ENCODE data around the gene CHD1. TPM values are rescaled to one million over a fixed set of nuclear protein-coding genes. Genes with fewer than 3 reads are reported as not detected.

The CHD1 gene
- total RNA-seq, 2 donors from 2014 or later = 29.1 to 47.3 TPM

- H3K27ac ChIP-seq = no peak overlapping the region
- H3K36me3 ChIP-seq = peaks cover 32% of the 10 kb centered on the region
- intact Hi-C loops (cut with DNase I) = no loop called here
- H3K9me3 ChIP-seq = no peaks in the 10 kb centered on the region
- no peak for DNase-seq
- H3K4me1 ChIP-seq = no peaks in the 10 kb centered on the region
- no peak overlapping the region for H3K9ac ChIP-seq (ENCODE audit: low read depth in 2 of 2, low read length in 2 of 2)
- TF ChIP-seq CTCF (IDR thresholded peaks at IDR 0.05) = no peak
- no peak overlapping the region for H3K4me3 ChIP-seq
- no peaks in the 10 kb centered on the region for H3K27me3 ChIP-seq
Observed at GRCh38 chr5:98898743-98899142, 30.1 kb downstream of the CHD1 start.

- intact Hi-C loops (cut with DNase I) = no loop called here
- no peaks in the 10 kb centered on the region for H3K27me3 ChIP-seq
- H3K4me3 ChIP-seq = no peak overlapping the region
- no peak overlapping the region for H3K27ac ChIP-seq
- TF ChIP-seq CTCF (IDR thresholded peaks at IDR 0.05) = no peak
- no peaks in the 10 kb centered on the region for H3K9me3 ChIP-seq
- H3K36me3 ChIP-seq = peaks cover 21% of the 10 kb centered on the region
- H3K4me1 ChIP-seq = no peaks in the 10 kb centered on the region
- H3K9ac ChIP-seq (ENCODE audit: low read depth in 2 of 2, low read length in 2 of 2) = no peak overlapping the region
- no peak for DNase-seq
Observed at GRCh38 chr5:98891591-98891990, 37.2 kb downstream of the CHD1 start.

GRCh38 chr5:98880598-98880997 is 48.2 kb downstream of the CHD1 start:
- Histone ChIP-seq H3K27me3 (no peaks in the 10 kb centered on the region), H3K4me1 (no peaks in the 10 kb centered on the region), H3K36me3 (peaks cover 11% of the 10 kb centered on the region), H3K9ac (ENCODE audit: low read depth in 2 of 2, low read length in 2 of 2) (no peak overlapping the region), H3K27ac (no peak overlapping the region), H3K4me3 (no peak overlapping the region), H3K9me3 (no peaks in the 10 kb centered on the region)
- DNase-seq = no peak
- TF ChIP-seq CTCF (IDR thresholded peaks at IDR 0.05) = no peak
- intact Hi-C loops (cut with DNase I) = no loop called here

GRCh38 chr5:98880151-98880550 is 48.7 kb downstream of the CHD1 start:
- Histone ChIP-seq H3K4me3 (no peak overlapping the region), H3K27ac (no peak overlapping the region), H3K27me3 (no peaks in the 10 kb centered on the region), H3K4me1 (no peaks in the 10 kb centered on the region), H3K36me3 (peaks cover 6% of the 10 kb centered on the region), H3K9ac (ENCODE audit: low read depth in 2 of 2, low read length in 2 of 2) (no peak overlapping the region), H3K9me3 (no peaks in the 10 kb centered on the region)
- DNase-seq = no peak
- no peak for TF ChIP-seq CTCF (IDR thresholded peaks at IDR 0.05)
- intact Hi-C loops (cut with DNase I) = no loop called here

- no peak for DNase-seq
- Histone ChIP-seq H3K4me3 (no peak overlapping the region), H3K36me3 (no peaks in the 10 kb centered on the region), H3K9ac (ENCODE audit: low read depth in 2 of 2, low read length in 2 of 2) (no peak overlapping the region), H3K27me3 (no peaks in the 10 kb centered on the region), H3K27ac (no peak overlapping the region), H3K4me1 (no peaks in the 10 kb centered on the region), H3K9me3 (no peaks in the 10 kb centered on the region)
- TF ChIP-seq CTCF (IDR thresholded peaks at IDR 0.05) = no peak
- intact Hi-C loops (cut with DNase I) = no loop called here
Observed at GRCh38 chr5:98877600-98877999, 51.2 kb downstream of the CHD1 start.

GRCh38 chr5:98872674-98873073 is 56.1 kb downstream of the CHD1 start:
- TF ChIP-seq CTCF (IDR thresholded peaks at IDR 0.05) = no peak
- H3K36me3 ChIP-seq = peaks cover 4% of the 10 kb centered on the region
- no peaks in the 10 kb centered on the region for H3K4me1 ChIP-seq
- no peaks in the 10 kb centered on the region for H3K27me3 ChIP-seq
- H3K27ac ChIP-seq = no peak overlapping the region
- no peaks in the 10 kb centered on the region for H3K9me3 ChIP-seq
- H3K4me3 ChIP-seq = no peak overlapping the region
- no peak overlapping the region for H3K9ac ChIP-seq (ENCODE audit: low read depth in 2 of 2, low read length in 2 of 2)
- no peak for DNase-seq
- intact Hi-C loops (cut with DNase I) = no loop called here
